Pancreas (tissue), 10 donors: ENCODE data around the gene EXOC4. TPM values are rescaled to one million over a fixed set of nuclear protein-coding genes. Genes with fewer than 3 reads are reported as not detected.

Source experiments
- ATAC-seq, 4 donors: fragments of 200-7000 bp; cut with Tn5 transposase; one replicate each; pipeline versions ENCODE4 v1.8.0 to v1.9.1; 2020; ENCODE audit warnings: mild to moderate bottlenecking in 4 of 4, moderate library complexity in 4 of 4
- DNase-seq, 6 donors: peaks; one replicate each; pipeline ENCODE4 v3.0.0-alpha.2; 2020
- FAIRE-seq: peaks from 2 replicates; lab custom pipeline; 2012; peaks lifted over from hg19 to GRCh38; lab: Jason Lieb, UNC
- H3K27ac ChIP-seq, 4 donors: fragments of 200-600 bp; sonication (generic); 1 replicate in 3 of 4; 2 replicates in 1 of 4; pipeline versions ENCODE4 v1.5.0 to v1.8.0; 2020
- H3K27me3 ChIP-seq, 4 donors: fragments of 200-600 bp; one replicate each; pipeline ENCODE4 v1.8.0; 2021
- H3K36me3 ChIP-seq, 3 donors: fragments of 200-600 bp; sonication (generic) in 1 of 3; one replicate each; pipeline versions ENCODE4 v1.5.0 to v1.8.0; 2020 to 2021
- H3K4me1 ChIP-seq, 3 donors: fragments of 200-600 bp; one replicate each; pipeline ENCODE4 v1.8.0; 2021
- H3K4me3 ChIP-seq, 4 donors: fragments of 200-600 bp; sonication (generic) in 2 of 4; one replicate each; pipeline versions ENCODE4 v1.5.0 to v1.8.0; 2020 to 2021
- H3K9me3 ChIP-seq, 4 donors: fragments of 200-600 bp; one replicate each; pipeline ENCODE4 v1.8.0; 2021
- WGBS, 2 donors: extraction: QIAGEN DNeasy Blood & Tissue Kit; methylation state at CpG; one replicate each; pipeline ENCODE4 v1.1.7; 2013; 5-methylcytosine and 5-hydroxymethylcytosine counted together
- intact Hi-C, 3 donors: fragments of 100-400 bp; cut with DNase I; formaldehyde crosslinking; loops; one replicate each; pipeline versions ENCODE4 v1.11.1 to v1.14.2; 2022
- polyA plus RNA-seq, 2 donors: library from polyadenylated mRNA; stranded (reverse); fragments of 200-250 nt; gene quantifications; one replicate each; pipeline ENCODE4 v1.2.3, GENCODE V29; 2013
- total RNA-seq, 6 donors: library from RNA; stranded (reverse); fragmentation: NEBNext Ultra II Directional in 4 of 6; extraction: Animal tissue kit (Norgen Biotek cat#: 25700) in 4 of 6; gene quantifications; one replicate each; pipeline versions ENCODE4 v1.2.1 to v1.2.4, GENCODE V29; 2021 to 2023
- TF ChIP-seq, protein P1 (sequence below), 4 donors: fragments of 200-600 bp; sonication (generic) in 3 of 4; IDR thresholded peaks; one replicate each; pipeline versions ENCODE4 v1.5.0 to v1.8.0; 2021; ENCODE audit warnings: antibody characterized with exemption in 4 of 4
- donor health status: healthy with polysubstance abuse.
- donor health status: DM: no; HTN: no; CAD: no; lungs with moderate emphysema.
- donor health status: DM: no; HTN: no; CAD: no.
- donor health status: control.
- donor health status: control.
- donor health status: Bipolar disorder and iron deficiency.
- donor health status: DM: yes; HTN: yes; CAD: no.
- donor health status: DM: no; HTN: no; CAD: no.
- donor health status: DM: no; HTN: no; CAD: no.
- donor health status: DM: yes; HTN: yes; CAD: no.

The EXOC4 gene
- total and polyA plus RNA-seq, 8 donors: 13.4 to 81.2 (median 53.8) TPM

DNA sequence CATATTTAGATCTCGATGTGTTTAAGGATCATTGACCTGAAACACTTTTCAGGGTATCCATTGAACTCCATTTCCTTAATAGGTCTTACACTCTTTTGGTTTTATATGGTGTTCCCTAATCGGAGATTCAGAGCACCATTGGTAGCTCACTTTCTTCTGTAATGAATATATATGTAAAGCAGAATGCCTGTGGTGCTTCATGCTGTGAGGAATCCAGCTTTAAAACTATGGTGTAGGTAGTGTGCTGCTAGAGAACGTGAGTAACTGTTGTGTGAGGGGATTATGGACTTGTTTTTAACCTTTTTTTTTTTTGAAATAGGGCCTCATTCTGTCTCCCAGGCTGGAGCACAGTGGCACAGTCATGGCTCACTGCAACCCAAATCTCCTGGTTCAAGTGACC lies 497.4 kb downstream of the EXOC4 start:
- H3K36me3 ChIP-seq: no peaks in the 10 kb centered on the region
- H3K9me3 ChIP-seq: no peaks in the 10 kb centered on the region
- 79 to 98% methylated on average over 3 of the region's 3 CpGs for whole genome bisulfite sequencing, 2 donors
- no peak overlapping the region for H3K27ac ChIP-seq
- FAIRE-seq (no peak), ATAC-seq (no peak), DNase-seq (no peak)
- peaks cover 10 to 26% (median 22%) of the 10 kb centered on the region in 3 donors for H3K4me1 ChIP-seq
- no peaks in the 10 kb centered on the region for H3K27me3 ChIP-seq
- TF ChIP-seq, protein P1, sequence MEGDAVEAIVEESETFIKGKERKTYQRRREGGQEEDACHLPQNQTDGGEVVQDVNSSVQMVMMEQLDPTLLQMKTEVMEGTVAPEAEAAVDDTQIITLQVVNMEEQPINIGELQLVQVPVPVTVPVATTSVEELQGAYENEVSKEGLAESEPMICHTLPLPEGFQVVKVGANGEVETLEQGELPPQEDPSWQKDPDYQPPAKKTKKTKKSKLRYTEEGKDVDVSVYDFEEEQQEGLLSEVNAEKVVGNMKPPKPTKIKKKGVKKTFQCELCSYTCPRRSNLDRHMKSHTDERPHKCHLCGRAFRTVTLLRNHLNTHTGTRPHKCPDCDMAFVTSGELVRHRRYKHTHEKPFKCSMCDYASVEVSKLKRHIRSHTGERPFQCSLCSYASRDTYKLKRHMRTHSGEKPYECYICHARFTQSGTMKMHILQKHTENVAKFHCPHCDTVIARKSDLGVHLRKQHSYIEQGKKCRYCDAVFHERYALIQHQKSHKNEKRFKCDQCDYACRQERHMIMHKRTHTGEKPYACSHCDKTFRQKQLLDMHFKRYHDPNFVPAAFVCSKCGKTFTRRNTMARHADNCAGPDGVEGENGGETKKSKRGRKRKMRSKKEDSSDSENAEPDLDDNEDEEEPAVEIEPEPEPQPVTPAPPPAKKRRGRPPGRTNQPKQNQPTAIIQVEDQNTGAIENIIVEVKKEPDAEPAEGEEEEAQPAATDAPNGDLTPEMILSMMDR (IDR thresholded peaks at IDR 0.05): no peak
- no peak overlapping the region for H3K4me3 ChIP-seq
- intact Hi-C loops: no loop called here

- FAIRE-seq: no peak
- no peaks in the 10 kb centered on the region for H3K9me3 ChIP-seq
- H3K4me1 ChIP-seq: peaks cover 10 to 20% (median 20%) of the 10 kb centered on the region in 3 donors
- ATAC-seq: no peak
- no peak for DNase-seq
- H3K27ac ChIP-seq: no peak overlapping the region
- H3K36me3 ChIP-seq: no peaks in the 10 kb centered on the region
- no peaks in the 10 kb centered on the region for H3K27me3 ChIP-seq
- H3K4me3 ChIP-seq: no peak overlapping the region
- intact Hi-C loops: no loop called here
- TF ChIP-seq, protein P1 (IDR thresholded peaks at IDR 0.05): no peak
These were observed 498.2 kb downstream of the EXOC4 start for GRCh38 chr7:133751079-133751478.

- DNase-seq (no peak), FAIRE-seq (no peak), ATAC-seq (no peak)
- H3K36me3 ChIP-seq: no peaks in the 10 kb centered on the region
- no peaks in the 10 kb centered on the region for H3K27me3 ChIP-seq
- TF ChIP-seq, protein P1 (IDR thresholded peaks at IDR 0.05): no peak
- no peak overlapping the region for H3K4me3 ChIP-seq
- H3K4me1 ChIP-seq: peaks cover 5 to 7% (median 6%) of the 10 kb centered on the region in 3 donors
- H3K27ac ChIP-seq: no peak overlapping the region
- 93 to 94% methylated on average over 5 of the region's 5 CpGs for WGBS, 2 donors
- no peaks in the 10 kb centered on the region for H3K9me3 ChIP-seq
- intact Hi-C loops: no loop called here
These were observed 500.6 kb downstream of the EXOC4 start for GRCh38 chr7:133753513-133753912.

- H3K27me3 ChIP-seq: no peaks in the 10 kb centered on the region
- H3K27ac ChIP-seq: no peak overlapping the region
- intact Hi-C loops: no loop called here
- DNase-seq: no peak
- H3K9me3 ChIP-seq: no peaks in the 10 kb centered on the region
- H3K36me3 ChIP-seq: no peaks in the 10 kb centered on the region
- WGBS, 2 donors: 90 to 100% methylated on average over 1 of the region's 1 CpG
- H3K4me1 ChIP-seq: no peaks in the 10 kb centered on the region
- FAIRE-seq: no peak
- TF ChIP-seq, protein P1 (IDR thresholded peaks at IDR 0.05): no peak
- no peak for ATAC-seq
- H3K4me3 ChIP-seq: no peak overlapping the region
These were observed 501.8 kb downstream of the EXOC4 start for GRCh38 chr7:133754708-133755107.

GRCh38 chr7:133755901-133756300 lies 503.0 kb downstream of the EXOC4 start:
- no peaks in the 10 kb centered on the region for H3K36me3 ChIP-seq
- ATAC-seq (no peak), FAIRE-seq (no peak), DNase-seq (no peak)
- H3K4me3 ChIP-seq: no peak overlapping the region
- H3K27ac ChIP-seq: no peak overlapping the region
- intact Hi-C loops: no loop called here
- no peaks in the 10 kb centered on the region for H3K4me1 ChIP-seq
- H3K9me3 ChIP-seq: no peaks in the 10 kb centered on the region
- H3K27me3 ChIP-seq: no peaks in the 10 kb centered on the region
- TF ChIP-seq, protein P1 (IDR thresholded peaks at IDR 0.05): no peak
